Islet precursor cell (in vitro differentiated cells): ENCODE data around the gene ADM5.

Source experiments
- DNase-seq: peaks from one replicate; pipeline ENCODE4 v3.0.0-alpha.2; 2018

ADM5 gene

DNA sequence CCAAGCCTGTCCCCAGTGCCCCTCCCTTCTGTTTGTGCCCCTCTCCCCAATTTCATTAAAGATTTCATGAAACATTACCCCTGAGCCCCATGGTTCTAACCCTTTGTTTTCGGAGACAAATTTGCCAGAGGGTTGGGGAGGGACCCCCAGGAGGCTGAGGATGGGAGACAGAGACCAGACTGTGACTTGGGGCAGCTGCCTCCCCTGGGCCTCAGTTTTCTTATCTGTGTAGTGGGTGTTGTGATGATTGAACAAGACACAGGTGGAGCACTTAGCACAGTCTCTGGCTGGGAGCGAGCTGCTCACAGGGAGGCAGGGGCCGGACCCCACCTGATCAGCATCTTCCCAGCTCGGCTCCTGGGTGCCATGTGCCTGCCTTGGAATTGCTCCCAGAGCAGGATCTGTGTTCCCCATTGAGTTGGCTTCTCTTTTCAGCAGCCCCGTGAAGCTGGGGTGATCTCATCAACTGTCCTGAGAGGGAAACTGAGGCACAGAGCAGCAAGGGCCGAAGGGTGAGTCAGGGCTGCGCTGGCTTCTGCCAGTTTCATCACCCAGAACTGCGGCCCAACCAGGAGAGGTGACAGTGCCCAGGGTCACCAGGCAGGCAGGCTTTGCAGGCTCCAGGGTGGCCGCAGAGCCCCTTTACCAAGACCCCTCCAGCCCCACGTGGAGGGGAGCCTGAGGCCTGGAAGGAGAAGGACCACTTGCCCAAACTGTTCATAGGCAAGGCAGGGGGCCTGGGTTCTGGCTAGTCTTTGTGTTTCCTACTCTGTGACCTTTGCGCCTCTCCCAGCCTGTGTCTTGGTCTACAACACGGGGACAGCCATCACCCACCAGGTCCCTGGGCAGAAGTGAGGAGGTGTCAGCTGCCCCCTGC, 30.6 kb upstream of the ADM5 start:
- DNase-seq: no peak

DNA sequence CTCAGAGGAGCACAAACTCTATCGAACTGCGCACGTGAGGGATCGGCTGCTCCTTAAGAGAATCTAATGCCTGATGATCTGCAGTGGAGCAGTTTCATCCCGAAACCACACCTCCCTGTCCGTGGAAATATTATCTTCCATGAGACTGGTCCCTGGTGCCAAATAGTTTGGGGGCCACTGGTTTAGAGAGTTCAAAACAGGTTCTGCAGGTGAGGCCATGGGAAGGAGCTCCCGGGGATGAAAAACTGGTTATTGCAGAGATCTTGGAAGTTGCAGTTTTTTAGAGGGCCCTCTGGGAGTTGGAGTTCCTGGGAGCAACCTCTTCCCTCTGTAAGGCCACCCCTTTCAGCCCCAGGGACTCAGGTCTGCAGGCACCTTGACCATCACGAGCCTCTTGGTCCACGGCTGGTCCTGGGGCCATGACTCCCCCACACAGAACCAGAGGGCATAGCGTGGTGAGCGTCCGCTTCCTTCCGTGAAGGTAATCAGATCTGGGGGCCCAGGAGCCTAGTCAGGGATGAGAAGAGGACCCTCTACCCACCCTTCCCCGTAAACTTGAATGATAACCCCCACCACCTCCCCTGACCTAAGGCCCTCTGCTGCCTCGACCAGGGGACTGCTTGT, 28.9 kb upstream of the ADM5 start:
- no peak for DNase-seq

DNA sequence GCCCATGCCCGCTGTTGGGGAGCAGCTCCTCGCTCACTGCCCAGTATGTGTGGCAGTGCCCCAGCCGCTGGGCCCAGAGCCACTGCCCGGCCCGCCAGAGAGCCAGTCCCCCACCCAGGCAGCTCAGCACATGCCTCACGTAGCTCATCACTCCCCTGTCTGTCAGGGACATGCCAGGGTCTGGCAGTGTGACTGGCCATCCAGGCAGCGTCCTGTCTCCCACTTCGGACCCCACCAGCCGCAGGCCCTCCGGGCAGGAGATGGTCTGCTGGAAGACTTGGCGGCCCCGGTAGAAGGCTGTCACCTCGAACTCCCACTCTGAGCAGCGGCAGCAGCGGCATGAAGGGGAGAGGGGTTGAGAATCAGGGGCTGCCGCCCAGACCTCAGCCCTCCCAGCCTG, 27.4 kb upstream of the ADM5 start:
- no peak for DNase-seq

DNA sequence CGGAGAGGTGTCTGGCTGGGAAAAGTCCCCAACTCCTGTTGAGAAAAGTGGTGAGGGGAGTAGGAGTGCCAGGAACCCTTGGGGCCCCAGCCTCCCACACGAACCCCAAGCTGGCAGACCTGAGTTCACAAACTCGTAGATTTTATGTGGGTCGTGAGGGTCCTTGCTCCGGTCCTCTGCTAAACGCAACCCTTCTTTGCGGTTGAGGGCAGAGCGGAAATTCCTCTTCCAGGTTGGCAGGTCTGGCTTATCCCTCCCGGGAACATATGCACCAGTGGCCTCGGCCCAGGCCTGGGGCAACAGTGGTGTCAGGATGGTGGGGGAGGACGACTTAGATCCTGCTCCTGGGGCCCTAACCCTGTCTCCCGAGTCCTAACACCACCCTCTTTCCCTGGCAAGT, 26.2 kb upstream of the ADM5 start:
- DNase-seq: no peak

DNA sequence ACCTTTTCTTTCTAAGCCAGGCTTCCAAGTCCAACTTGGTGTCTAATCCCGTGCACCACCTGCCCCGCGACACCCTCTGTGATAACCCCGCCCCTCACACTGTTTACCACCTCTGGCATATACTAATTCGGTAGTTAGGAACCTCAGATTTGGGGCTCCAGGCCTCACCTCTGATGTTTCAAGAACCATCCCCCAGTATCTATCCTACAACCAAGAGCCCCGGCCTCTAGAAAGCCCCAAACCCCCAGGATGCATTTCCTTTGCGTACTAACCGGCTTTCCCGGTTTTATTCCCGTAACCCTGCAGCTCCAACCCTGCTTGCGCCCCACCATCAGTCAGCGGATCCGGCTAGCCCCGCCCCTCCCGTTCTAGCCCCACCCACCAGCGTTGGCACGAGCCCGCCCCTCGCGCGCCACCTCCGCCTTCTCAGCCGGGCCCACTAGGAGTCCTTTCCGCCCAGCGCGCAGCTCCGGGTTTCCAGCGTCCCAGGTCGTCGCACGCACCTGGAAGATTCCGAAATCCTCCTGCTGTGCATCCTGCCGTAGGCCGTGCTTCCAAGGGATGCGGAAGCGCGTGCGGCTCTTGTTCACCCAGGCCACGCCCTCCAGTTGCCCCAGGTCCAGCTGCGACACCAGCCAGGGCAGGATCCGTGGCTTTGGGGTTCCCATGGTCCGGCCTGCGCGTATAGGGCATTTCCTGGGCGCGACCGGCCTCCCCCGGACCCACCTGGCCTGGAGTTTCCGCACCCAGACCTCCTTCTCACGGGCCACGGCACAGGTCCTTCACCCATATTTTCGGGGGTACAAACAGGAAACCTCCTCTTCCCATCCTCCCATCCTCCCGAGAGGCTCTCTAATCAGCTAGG, 25.0 kb upstream of the ADM5 start:
- DNase-seq: peak; percentile 96

DNA sequence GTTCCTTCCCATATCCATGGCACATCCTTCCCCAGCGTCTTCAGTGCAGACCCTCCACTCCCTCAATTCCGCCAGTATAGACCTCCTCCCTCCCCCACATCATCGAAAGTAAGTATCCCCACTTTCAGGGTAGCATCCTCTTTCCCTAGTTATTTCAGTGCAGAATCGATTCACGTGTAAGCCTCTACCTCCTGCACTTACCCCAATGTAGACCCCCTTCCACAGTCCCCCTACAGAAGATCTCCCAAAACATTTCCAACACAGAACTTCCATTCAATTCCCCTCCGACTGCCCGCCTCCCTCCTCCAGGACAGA, 24.4 kb upstream of the ADM5 start:
- no peak for DNase-seq

DNA sequence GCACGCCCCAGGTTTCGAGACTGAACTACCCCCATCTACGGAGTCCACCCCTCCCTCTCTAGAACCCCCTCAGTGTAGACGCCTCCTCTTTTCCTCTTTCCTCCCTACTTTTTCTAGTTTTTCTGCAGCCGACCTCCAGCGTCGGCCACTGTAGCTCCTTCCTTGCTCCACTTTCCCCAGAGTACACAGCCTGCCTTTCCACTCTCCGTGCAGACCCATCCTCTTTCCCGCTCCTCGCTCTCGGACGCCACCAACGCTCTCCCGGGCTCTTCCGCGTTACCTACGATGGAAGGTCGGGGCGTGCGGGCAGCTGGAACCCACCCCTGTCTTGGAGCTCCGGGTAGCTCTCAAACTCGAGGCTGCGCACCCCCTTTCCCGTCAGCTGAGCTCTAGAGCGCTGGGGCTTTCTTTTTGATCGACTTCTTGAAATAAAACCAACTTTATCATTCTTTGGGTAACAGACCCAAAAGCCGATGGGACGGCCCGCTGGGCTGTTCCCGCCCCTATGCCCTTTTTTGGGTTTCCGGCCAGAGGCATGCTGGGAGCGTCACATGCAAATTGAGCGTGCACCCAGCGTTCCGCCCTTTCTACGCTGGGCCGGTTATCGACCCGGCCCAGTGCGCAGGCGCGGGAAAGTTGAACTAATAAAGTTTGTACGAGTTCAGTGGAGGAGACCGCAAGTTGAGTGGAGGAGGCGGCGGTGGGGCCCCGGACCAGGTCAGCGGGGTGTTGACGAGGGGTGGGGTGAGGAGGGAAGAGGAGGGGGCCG, 23.9 kb upstream of the ADM5 start, which contains the start of the genes BCL2L12 and IRF3:
Gene BCL2L12, plus strand, starts transcription at position 583 of the 769 bp plus-strand sequence. CDS start 760 bp downstream, outside the sequence.
Gene IRF3, minus strand, starts transcription at position 507 of the 769 bp plus-strand sequence. CDS start 1,019 bp downstream, outside the sequence.
- peak; percentile 98 for DNase-seq

DNA sequence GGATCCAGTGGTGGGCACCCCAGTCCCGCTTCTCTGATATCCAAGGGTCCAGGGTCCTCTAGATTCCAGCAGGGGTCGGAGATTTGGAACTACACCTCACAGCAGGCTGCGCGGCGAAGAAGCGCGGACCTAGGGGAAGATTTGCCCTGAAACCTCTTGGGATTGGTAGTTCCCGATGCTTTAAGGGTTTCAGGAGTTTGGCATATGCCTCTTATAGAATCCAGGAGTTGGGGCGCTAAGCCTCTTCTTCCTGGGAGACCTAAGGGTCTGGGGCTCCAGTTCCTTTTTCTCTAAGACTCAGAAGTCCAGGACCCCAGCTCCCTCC, 23.3 kb upstream of the ADM5 start:
- no peak for DNase-seq

DNA sequence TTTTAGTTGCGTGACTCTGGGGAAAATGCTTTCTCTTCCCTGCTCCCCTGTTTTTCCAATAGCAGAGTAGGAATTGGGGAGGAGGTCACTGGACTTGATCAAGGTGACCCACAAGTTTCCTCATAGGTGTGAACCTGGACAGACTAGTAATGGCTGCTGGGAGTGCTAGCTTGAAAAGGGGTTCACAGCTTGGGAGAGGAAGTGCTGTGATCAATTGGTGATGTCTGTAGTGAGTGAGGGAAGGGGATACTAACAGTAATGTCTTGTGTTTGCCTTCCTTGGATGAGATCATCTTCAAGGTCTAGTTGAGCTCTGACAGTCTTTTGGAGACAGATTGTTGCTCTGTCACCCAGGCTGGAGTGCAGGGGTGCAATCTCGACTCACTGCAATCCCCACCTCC, 21.9 kb upstream of the ADM5 start:
- DNase-seq: no peak

DNA sequence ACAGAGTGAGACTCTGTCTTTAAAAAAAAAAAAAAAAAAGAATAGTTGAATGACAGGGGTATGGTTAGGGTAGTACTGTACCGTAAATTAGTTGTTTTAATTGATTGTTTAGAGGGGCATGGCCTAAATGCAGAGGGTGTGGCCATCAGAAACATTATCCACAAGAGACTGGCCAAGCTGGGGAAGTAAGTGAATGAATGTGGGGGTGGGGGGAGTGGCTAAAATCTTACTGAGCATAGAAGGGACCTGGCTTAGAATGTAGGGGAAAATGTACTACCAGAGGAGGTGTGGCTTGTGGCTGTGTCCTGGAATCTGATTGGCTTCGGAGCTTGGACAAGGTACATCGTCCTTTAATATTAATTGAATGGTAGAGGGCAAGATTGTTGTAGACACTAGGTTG, 19.9 kb upstream of the ADM5 start:
- DNase-seq: no peak

DNA sequence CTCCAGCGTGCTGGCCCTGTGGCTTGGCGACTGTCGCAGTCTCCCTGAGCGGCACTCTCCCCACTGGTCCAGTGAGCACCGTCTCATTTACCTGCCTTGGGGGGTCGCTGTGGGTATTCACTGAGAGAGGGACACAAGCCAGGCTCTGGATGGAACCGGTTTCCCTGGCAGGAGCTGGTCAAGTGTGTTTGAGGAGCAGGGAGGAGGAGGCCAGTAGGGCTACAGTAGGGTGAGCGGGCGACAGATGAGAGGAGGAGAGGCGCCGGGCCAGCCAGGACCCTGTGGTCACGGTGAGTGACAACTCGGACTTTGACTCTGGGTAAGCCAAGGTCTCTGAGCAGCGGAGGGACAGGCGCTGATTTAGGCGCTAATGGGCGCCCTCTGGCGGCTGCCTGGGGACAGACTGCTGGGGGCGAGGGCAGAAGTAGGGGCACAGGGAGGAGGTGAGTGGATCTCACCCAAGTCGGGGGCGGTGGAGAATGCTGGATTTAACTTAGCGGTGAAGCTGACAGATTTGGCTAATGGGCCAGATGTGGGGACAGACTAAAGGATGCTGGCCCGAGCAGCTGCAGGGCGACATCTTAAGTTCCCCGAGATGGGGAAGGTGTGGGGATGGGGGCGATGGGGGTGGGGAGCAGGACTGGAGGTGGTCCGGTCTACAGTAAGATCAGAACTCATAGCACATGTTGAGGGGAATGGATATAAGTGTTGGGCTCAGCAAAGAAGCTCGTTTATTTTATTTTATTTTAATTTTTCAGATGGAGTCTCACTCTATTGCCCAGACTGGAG, 17.1 kb upstream of the ADM5 start:
- DNase-seq: peak; percentile 95

DNA sequence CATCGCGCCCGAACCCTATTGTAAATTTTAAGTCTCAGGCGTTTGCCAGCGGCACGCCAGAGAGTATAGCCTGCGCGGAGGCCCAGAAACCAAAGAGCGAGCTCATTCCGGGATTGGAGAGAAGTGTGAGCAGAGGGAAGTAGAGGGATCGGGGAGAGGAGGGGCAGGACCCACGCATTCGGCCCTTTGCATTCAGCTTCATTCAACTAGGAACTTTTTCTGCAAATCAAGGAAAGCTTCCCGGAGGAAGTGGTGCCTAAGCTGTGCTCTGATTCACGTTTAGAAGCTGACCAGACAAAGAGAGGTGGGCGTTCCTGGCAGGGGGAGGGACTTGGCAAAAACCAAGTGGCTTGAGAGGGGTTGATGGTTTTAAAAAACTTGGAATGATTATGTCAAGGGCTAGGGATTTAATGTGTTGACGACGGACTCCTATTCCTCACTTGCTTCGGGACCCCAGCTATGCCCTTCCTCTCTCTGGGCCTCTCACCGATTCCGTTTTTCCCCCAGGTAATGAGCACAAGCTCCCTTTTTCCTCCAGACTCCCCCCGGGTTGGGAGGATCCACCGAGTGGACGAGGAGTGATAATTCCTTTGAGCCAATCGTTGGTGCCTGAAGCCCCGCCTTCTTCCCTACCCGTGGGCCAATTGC, 13.1 kb upstream of the ADM5 start:
- DNase-seq: peak; percentile 94

DNA sequence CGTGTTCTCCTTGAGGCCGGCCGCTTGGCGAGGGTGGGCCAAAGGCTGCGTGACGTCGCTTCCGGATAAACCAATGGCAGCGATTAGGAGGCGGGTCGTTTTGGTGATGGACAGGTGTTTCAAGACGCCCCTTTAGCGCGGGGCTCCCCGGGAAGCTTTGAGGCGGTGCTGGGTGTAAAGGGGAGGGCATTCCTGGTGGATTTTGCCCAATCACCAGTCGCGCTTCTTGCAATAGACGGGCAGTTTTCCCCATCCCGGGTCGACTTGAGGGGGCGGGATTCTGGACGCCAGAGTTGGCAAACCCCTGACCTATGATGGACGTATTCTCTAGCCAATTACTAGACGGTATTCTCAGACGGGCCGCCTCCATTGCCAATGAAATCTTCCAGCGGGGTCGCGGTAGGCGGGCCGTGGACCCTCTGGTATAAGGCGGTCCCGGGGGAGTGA, 12.6 kb upstream of the ADM5 start:
- peak; percentile 100 for DNase-seq

DNA sequence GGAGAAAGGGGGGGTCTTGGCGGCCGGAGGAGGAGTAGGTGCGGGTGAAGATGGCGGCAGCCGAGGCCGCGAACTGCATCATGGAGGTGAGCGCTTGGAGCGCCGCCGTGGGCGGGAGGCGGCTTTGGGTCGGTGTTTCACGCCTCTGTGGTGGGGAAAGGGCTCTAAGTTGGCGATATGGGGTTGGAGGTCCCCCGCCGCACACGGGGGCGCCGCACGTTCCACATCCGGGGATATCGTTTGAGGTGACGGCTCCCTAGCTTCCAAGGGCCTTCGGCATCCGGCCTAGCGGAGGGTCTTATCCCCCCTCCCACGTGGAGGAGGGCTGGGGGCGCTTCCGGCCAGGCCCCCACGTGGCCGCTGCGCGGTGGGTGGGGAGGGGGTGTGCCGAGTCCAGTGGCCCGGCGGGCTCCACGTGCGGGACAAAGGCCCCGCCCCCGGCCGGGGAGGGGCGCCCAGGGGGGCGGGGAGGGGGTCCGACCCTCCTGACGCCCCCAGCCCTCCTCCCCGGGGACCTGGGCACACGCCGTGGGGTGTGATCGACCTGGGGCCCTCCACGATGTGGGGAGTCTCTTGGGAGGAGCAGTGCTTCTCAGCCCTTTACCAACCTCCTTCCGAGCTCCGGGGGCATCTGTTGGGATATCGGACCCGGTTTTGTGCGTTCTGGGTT, 12.0 kb upstream of the ADM5 start, which contains the start of gene PRMT1:
Gene PRMT1, plus strand, starts transcription at position 41 of the 670 bp plus-strand sequence. Its CDS starts 10 bp downstream, at position 51.
- peak; percentile 73 for DNase-seq

DNA sequence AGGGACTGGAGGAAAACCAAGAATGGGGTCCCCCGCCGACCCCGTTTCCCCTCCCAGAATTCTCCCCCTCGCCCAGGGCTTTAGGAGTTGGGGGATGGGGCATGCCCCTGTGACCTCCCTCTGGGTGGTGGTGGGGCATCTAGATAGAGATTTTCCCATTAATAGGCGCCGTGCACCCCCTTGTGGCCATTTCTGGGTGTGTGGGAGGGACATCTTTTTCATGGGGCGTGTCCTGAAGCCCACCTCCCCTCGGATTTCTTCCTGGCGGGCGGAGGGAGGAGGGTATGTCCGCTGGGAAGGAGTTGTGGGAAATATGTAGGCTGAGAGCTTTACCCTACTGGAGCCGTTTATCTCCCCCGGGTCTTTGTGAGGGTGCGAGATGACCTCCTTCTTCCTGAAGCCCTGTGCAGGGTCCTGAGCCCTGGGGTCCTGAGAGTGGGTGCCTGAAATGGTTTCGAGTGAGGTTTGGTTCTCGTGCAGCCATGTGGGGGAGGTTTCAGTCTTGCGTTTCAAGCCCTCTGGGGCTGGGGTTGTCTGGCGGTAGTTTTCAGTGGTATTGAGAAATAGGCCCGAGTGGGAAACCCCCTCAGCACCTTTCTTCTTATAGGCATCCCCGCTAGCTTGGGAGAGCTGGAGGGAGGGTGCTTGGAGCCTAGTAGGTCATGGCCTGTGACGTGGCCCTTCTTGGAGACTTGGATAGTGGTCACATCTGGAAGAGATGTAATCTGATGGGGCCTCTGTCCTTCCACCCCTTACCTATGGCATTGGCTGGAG, 11.3 kb upstream of the ADM5 start:
- peak; percentile 92 for DNase-seq

DNA sequence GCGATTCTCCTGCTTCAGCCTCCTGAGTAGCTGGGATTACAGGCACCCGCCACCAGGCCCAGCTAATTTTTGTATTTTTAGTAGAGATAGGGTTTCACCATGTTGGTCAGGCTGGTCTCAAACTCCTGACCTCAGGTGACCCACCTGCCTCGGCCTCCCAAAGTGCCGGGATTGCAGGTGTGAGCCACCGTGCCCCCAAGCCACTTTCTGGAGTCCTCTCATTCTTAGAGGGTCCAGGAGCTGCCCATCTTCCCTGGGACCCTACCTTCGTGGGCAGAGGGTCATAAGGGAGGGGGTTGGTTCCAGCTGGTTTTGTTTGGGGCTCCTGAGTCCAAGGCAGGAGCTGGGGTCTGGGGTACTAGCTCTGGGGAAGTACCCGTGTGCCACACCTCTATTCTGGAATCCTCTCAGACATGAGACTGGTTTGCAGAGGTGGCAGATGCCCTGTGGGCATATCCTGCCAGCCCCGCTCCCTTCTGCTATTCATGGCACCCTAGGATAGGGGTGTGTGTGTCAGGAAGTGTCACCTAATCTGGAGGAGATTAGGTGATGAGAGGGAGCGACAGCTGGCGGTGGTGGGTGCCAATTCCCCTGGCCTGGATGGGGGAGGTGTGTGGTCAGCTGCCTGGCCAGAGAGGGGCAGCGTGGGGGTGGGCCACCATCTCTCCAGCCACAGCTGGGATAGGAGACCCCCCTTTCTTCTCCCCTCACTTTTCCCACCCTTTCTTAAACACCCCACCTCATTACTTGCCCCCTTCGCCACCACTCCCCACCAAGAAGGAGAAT, 10.2 kb upstream of the ADM5 start:
- DNase-seq: no peak

DNA sequence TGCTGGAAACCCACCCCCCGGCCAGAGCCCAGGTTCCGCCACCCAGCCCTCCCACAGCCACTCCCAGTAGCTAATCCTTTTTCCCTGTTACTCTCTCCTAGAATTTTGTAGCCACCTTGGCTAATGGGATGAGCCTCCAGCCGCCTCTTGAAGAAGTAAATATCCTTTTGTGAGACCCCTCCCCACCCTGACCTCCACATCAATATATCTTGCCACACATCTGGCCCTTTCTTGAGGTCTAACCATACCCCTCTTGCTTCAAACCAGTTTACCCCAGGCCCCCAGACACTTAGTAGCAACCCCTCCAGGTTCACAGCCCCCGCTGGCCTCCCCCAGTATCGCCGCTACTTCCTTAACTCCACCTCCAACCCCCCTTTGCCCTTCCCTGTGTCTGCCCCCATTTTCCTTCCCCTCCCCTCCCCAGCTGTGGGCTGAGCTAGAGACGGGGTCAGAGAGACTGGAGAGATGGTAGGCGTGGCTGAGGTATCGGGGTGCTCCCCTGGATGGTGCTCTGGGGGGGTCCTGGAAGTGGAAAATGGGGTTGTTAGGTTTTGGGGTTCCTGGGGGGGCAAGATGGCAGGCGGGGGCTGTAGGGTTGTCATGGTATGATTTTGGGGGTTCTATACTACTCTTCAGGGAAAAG, 9.5 kb upstream of the ADM5 start:
- DNase-seq: no peak
